Activated naive CD8-positive, alpha-beta T cell treated with anti-CD3 and anti-CD28 coated beads, Interleukin-2, amount 10 ng/mL, durations not matched to agents 7 days and 5 days (primary cell): Measurements from ENCODE around the gene XRCC1. TPM values are rescaled to one million over a fixed set of nuclear protein-coding genes. Genes with fewer than 3 reads are reported as not detected.
A peak's percentile ranks its signal among the peaks of the same experiment; 100 is the strongest.
"Not testable (repeated sequence)": the region's sequence is repeated elsewhere in the genome, so short reads cannot be mapped to it uniquely, and the experiment has no call there.

ENCODE experiments used
- ATAC-seq: fragments of 150-1000 bp; cut with Tn5 transposase; one replicate; pipeline ENCODE4 v1.10.0; 2021; ENCODE audit warnings: low read depth, moderate library complexity
- POLR2A ChIA-PET: fragments of 350-600 bp; sonication (Branson Sonifier 250); formaldehyde crosslinking; loops from one replicate; lab custom pipeline; 2021; ENCODE audit warnings: antibody characterized with exemption; lab: Charles Lee
- DNase-seq: peaks from one replicate; pipeline ENCODE4 v3.0.0; 2021
- H3K27ac Mint-ChIP-seq: one replicate; pipeline ENCODE4 v1.8.0; 2022; ENCODE audit warnings: mild to moderate bottlenecking, mixed read lengths
- H3K27me3 Mint-ChIP-seq: one replicate; pipeline ENCODE4 v1.8.0; 2022; ENCODE audit warnings: mild to moderate bottlenecking, moderate library complexity, mixed read lengths
- H3K36me3 Mint-ChIP-seq: one replicate; pipeline ENCODE4 v1.8.0; 2021; ENCODE audit warnings: mild to moderate bottlenecking, mixed read lengths
- H3K4me1 Mint-ChIP-seq: one replicate; pipeline ENCODE4 v1.8.0; 2021; ENCODE audit warnings: mixed read lengths
- H3K4me3 Mint-ChIP-seq: one replicate; pipeline ENCODE4 v1.8.0; 2022; ENCODE audit warnings: mild to moderate bottlenecking, moderate library complexity, mixed read lengths
- H3K9me3 Mint-ChIP-seq: one replicate; pipeline ENCODE4 v1.8.0; 2021; ENCODE audit warnings: mixed read lengths
- total RNA-seq, 2 experiments: library from RNA; stranded (reverse); gene quantifications; one replicate each; pipeline ENCODE4 v1.2.3, GENCODE V29; 2021

The XRCC1 gene
- total RNA-seq, 2 experiments from 2014 or later: 40.0 to 43.2 TPM

GRCh38 chr19:43560687-43561086 is 14.6 kb downstream of the XRCC1 start:
- POLR2A ChIA-PET: interaction anchor here (1.0 to 4.2 kb wide), 4 partner anchors 11 to 35 kb away, joined by 3 to 22 read pairs (median 4); partner anchors contain the start of gene ZNF575
- H3K4me1 Mint-ChIP-seq: peaks cover 25% of the 10 kb centered on the region
- peaks cover 13% of the 10 kb centered on the region for H3K36me3 Mint-ChIP-seq
- no peaks in the 10 kb centered on the region for H3K27me3 Mint-ChIP-seq
- no peak overlapping the region for H3K4me3 Mint-ChIP-seq
- ATAC-seq (no peak), DNase-seq (no peak)
- H3K27ac Mint-ChIP-seq: peak overlapping the region; percentile 89
- no peaks in the 10 kb centered on the region for H3K9me3 Mint-ChIP-seq

GRCh38 chr19:43555185-43555770 is 20.0 kb downstream of the XRCC1 start:
- Mint-ChIP-seq H3K27me3 (no peaks in the 10 kb centered on the region), H3K4me3 (no peak overlapping the region), H3K27ac (peak overlapping the region; percentile 44), H3K4me1 (peaks cover 5% of the 10 kb centered on the region), H3K9me3 (no peaks in the 10 kb centered on the region), H3K36me3 (peaks cover 12% of the 10 kb centered on the region)
- POLR2A ChIA-PET: interaction anchor here (1.0 to 3.4 kb wide), 6 partner anchors 9 to 41 kb away, joined by 3 to 30 read pairs (median 6); partner anchors contain the start of genes IRGQ, PINLYP, XRCC1 and ZNF575
- ATAC-seq: peak; percentile 97
- DNase-seq: peak; percentile 80

GRCh38 chr19:43554317-43554895 is 20.9 kb downstream of the XRCC1 start:
- Mint-ChIP-seq H3K27ac (peak overlapping the region; percentile 44), H3K4me1 (peaks cover 4% of the 10 kb centered on the region), H3K36me3 (peaks cover 11% of the 10 kb centered on the region), H3K9me3 (no peaks in the 10 kb centered on the region), H3K4me3 (no peak overlapping the region), H3K27me3 (no peaks in the 10 kb centered on the region)
- POLR2A ChIA-PET: interaction anchor here (1.5 to 3.4 kb wide), 3 partner anchors 21 to 41 kb away, joined by 6 to 30 read pairs (median 14); partner anchors contain the start of genes IRGQ, PINLYP, XRCC1 and ZNF575
- DNase-seq (no peak), ATAC-seq (no peak)

GRCh38 chr19:43553656-43554055 is 21.7 kb downstream of the XRCC1 start:
- ATAC-seq (no peak), DNase-seq (no peak)
- H3K9me3 Mint-ChIP-seq: no peaks in the 10 kb centered on the region
- no peak overlapping the region for H3K27ac Mint-ChIP-seq
- POLR2A ChIA-PET: interaction anchor here (2.5 kb wide), 1 partner anchor 20 kb away, joined by 14 read pairs; the partner anchor contains the start of gene ZNF575
- H3K4me1 Mint-ChIP-seq: peaks cover 4% of the 10 kb centered on the region
- H3K27me3 Mint-ChIP-seq: no peaks in the 10 kb centered on the region
- peaks cover 11% of the 10 kb centered on the region for H3K36me3 Mint-ChIP-seq
- H3K4me3 Mint-ChIP-seq: no peak overlapping the region

- POLR2A ChIA-PET: interaction anchor here (1.2 kb wide), 1 partner anchor 20 kb away, joined by 3 read pairs; the partner anchor contains the start of gene ZNF575
- Mint-ChIP-seq H3K27me3 (no peaks in the 10 kb centered on the region), H3K27ac (no peak overlapping the region), H3K4me1 (peaks cover 4% of the 10 kb centered on the region), H3K9me3 (no peaks in the 10 kb centered on the region), H3K4me3 (no peak overlapping the region), H3K36me3 (peaks cover 11% of the 10 kb centered on the region)
- ATAC-seq (no peak), DNase-seq (no peak)
These were observed 22.7 kb downstream of the XRCC1 start for GRCh38 chr19:43552616-43553015.

GRCh38 chr19:43552198-43552450 is 23.2 kb downstream of the XRCC1 start:
- no peak for ATAC-seq
- H3K27ac Mint-ChIP-seq: no peak overlapping the region

GRCh38 chr19:43551399-43552197 is 23.7 kb downstream of the XRCC1 start:
- Mint-ChIP-seq H3K4me3 (no peak overlapping the region), H3K27me3 (no peaks in the 10 kb centered on the region), H3K27ac (no peak overlapping the region), H3K36me3 (peaks cover 11% of the 10 kb centered on the region), H3K9me3 (no peaks in the 10 kb centered on the region), H3K4me1 (peaks cover 4% of the 10 kb centered on the region)
- no peak for ATAC-seq
- POLR2A ChIA-PET: interaction anchor here (1.2 kb wide), 1 partner anchor 19 kb away, joined by 3 read pairs; the partner anchor contains the start of gene ZNF575
- DNase-seq: no peak

More at GRCh38 chr19:43552198-43552450, 23.2 kb downstream of the XRCC1 start:
- no peaks in the 10 kb centered on the region for H3K9me3 Mint-ChIP-seq
- H3K4me1 Mint-ChIP-seq: peaks cover 4% of the 10 kb centered on the region
- no peak for DNase-seq
- no peaks in the 10 kb centered on the region for H3K27me3 Mint-ChIP-seq
- POLR2A ChIA-PET: interaction anchor here (1.2 kb wide), 1 partner anchor 19 kb away, joined by 3 read pairs; the partner anchor contains the start of gene ZNF575
- peaks cover 11% of the 10 kb centered on the region for H3K36me3 Mint-ChIP-seq
- H3K4me3 Mint-ChIP-seq: no peak overlapping the region

GRCh38 chr19:43548706-43549105 is 26.6 kb downstream of the XRCC1 start:
- Mint-ChIP-seq H3K4me3 (no peak overlapping the region), H3K27me3 (no peaks in the 10 kb centered on the region), H3K9me3 (no peaks in the 10 kb centered on the region), H3K4me1 (no peaks in the 10 kb centered on the region), H3K36me3 (peaks cover 11% of the 10 kb centered on the region), H3K27ac (no peak overlapping the region)
- DNase-seq (no peak), ATAC-seq (no peak)
- POLR2A ChIA-PET: interaction anchor here (0.6 to 1.4 kb wide), 2 partner anchors 13 to 35 kb away, joined by 3 to 6 read pairs; no protein-coding TSS in a partner anchor

- peaks cover 11% of the 10 kb centered on the region for H3K36me3 Mint-ChIP-seq
- H3K27me3 Mint-ChIP-seq, H3K9me3 Mint-ChIP-seq, H3K4me3 Mint-ChIP-seq, H3K27ac Mint-ChIP-seq, ATAC-seq, DNase-seq, H3K4me1 Mint-ChIP-seq: not testable (repeated sequence)
- POLR2A ChIA-PET: interaction anchor here (1.4 kb wide), 1 partner anchor 14 kb away, joined by 3 read pairs; no protein-coding TSS in a partner anchor
These were observed 27.4 kb downstream of the XRCC1 start for GRCh38 chr19:43547926-43548325.

- Mint-ChIP-seq H3K4me3 (no peak overlapping the region), H3K9me3 (no peaks in the 10 kb centered on the region), H3K36me3 (peaks cover 14% of the 10 kb centered on the region), H3K27me3 (no peaks in the 10 kb centered on the region), H3K27ac (no peak overlapping the region), H3K4me1 (no peaks in the 10 kb centered on the region)
- POLR2A ChIA-PET: interaction anchor here (0.6 kb wide), 1 partner anchor 10 kb away, joined by 3 read pairs; no protein-coding TSS in a partner anchor
- ATAC-seq (no peak), DNase-seq (no peak)
These were observed 28.7 kb downstream of the XRCC1 start for GRCh38 chr19:43546581-43546980.

- no peak overlapping the region for H3K4me3 Mint-ChIP-seq
- DNase-seq (no peak), ATAC-seq (no peak)
- no peaks in the 10 kb centered on the region for H3K27me3 Mint-ChIP-seq
- POLR2A ChIA-PET: interaction anchor here (0.6 to 0.8 kb wide), 2 partner anchors 9 to 12 kb away, joined by 3 to 4 read pairs; no protein-coding TSS in a partner anchor
- H3K4me1 Mint-ChIP-seq: no peaks in the 10 kb centered on the region
- no peak overlapping the region for H3K27ac Mint-ChIP-seq
- peaks cover 14% of the 10 kb centered on the region for H3K36me3 Mint-ChIP-seq
- H3K9me3 Mint-ChIP-seq: no peaks in the 10 kb centered on the region
These were observed 29.3 kb downstream of the XRCC1 start for GRCh38 chr19:43545981-43546380.

- Mint-ChIP-seq H3K36me3 (peaks cover 13% of the 10 kb centered on the region), H3K27me3 (no peaks in the 10 kb centered on the region), H3K27ac (peak overlapping the region; percentile 50), H3K4me3 (no peak overlapping the region), H3K4me1 (no peaks in the 10 kb centered on the region), H3K9me3 (no peaks in the 10 kb centered on the region)
- DNase-seq (no peak), ATAC-seq (no peak)
- POLR2A ChIA-PET: interaction anchor here (0.8 kb wide), 1 partner anchor 12 kb away, joined by 4 read pairs; no protein-coding TSS in a partner anchor
These were observed 30.1 kb downstream of the XRCC1 start for GRCh38 chr19:43545276-43545675.

- H3K4me1 Mint-ChIP-seq: no peaks in the 10 kb centered on the region
- no peak overlapping the region for H3K27ac Mint-ChIP-seq
- H3K27me3 Mint-ChIP-seq: no peaks in the 10 kb centered on the region
- POLR2A ChIA-PET: interaction anchor here (1.1 kb wide), 1 partner anchor 37 kb away, joined by 3 read pairs; no protein-coding TSS in a partner anchor
- H3K9me3 Mint-ChIP-seq: peaks cover 3% of the 10 kb centered on the region
- no peak overlapping the region for H3K4me3 Mint-ChIP-seq
- peaks cover 22% of the 10 kb centered on the region for H3K36me3 Mint-ChIP-seq
- ATAC-seq: no peak
- DNase-seq: no peak
These were observed 31.2 kb downstream of the XRCC1 start for GRCh38 chr19:43544077-43544476.
